HG03432 (cell line): ENCODE data around the gene ITPK1.

Experiments
- ATAC-seq: cut with Tn5 transposase; IDR thresholded peaks from one replicate; pipeline ENCODE4 v1.9.1; 2021; ENCODE audit warnings: mild to moderate bottlenecking, moderate library complexity; ENCODE audit not compliant: unreplicated experiment

ITPK1 gene

GRCh38 chr14:93031505-93032315, 84.0 kb downstream of the ITPK1 start:
- no peak for ATAC-seq

GRCh38 chr14:93030761-93031160, 85.0 kb downstream of the ITPK1 start:
- ATAC-seq: no peak

- no peak for ATAC-seq
Observed at GRCh38 chr14:93029911-93030508, 85.7 kb downstream of the ITPK1 start.

- ATAC-seq: no peak
Observed at GRCh38 chr14:93029417-93029816, 86.3 kb downstream of the ITPK1 start.

GRCh38 chr14:93028724-93029076, 87.0 kb downstream of the ITPK1 start:
- no peak for ATAC-seq

- ATAC-seq: no peak
Observed at GRCh38 chr14:93027810-93028723, 87.7 kb downstream of the ITPK1 start.

- ATAC-seq: no peak
Observed at GRCh38 chr14:93026339-93026738, 89.4 kb downstream of the ITPK1 start.

GRCh38 chr14:93025055-93025454, 90.7 kb downstream of the ITPK1 start:
- no peak for ATAC-seq

- no peak for ATAC-seq
Observed at GRCh38 chr14:93024493-93024892, 91.2 kb downstream of the ITPK1 start.

GRCh38 chr14:93023802-93024434, 91.8 kb downstream of the ITPK1 start:
- ATAC-seq: no peak

GRCh38 chr14:93023039-93023438, 92.7 kb downstream of the ITPK1 start:
- ATAC-seq: no peak

GRCh38 chr14:93019970-93020369, 95.8 kb downstream of the ITPK1 start:
- no peak for ATAC-seq

GRCh38 chr14:93019367-93019843, 96.3 kb downstream of the ITPK1 start:
- no peak for ATAC-seq

- ATAC-seq: no peak
Observed at GRCh38 chr14:93018366-93018765, 97.4 kb downstream of the ITPK1 start.

GRCh38 chr14:93017898-93018297, 97.8 kb downstream of the ITPK1 start:
- ATAC-seq: no peak

- no peak for ATAC-seq
Observed at GRCh38 chr14:93017301-93017797, 98.4 kb downstream of the ITPK1 start.

GRCh38 chr14:93016275-93016845, 99.4 kb downstream of the ITPK1 start:
- no peak for ATAC-seq

- no peak for ATAC-seq
Observed at GRCh38 chr14:93015505-93015904, 100.2 kb downstream of the ITPK1 start.

GRCh38 chr14:93015064-93015463, 100.7 kb downstream of the ITPK1 start:
- ATAC-seq: no peak
